Caco-2 (cell line): Measurements from ENCODE around the gene MKNK2. TPM values are rescaled to one million over a fixed set of nuclear protein-coding genes. Genes with fewer than 3 reads are reported as not detected.
"Not testable (repeated sequence)": the region's sequence is repeated elsewhere in the genome, so short reads cannot be mapped to it uniquely, and the experiment has no call there.

Experiments
- BruUV-seq: library from RNA; stranded (reverse); fragments of 400-500 nt; replicated peaks from 2 replicates; lab custom pipeline; 2021; lab: Mats Ljungman, UMichigan
- CTCF ChIA-PET: fragments of 300-600 bp; sonication (Branson Sonifier 250); formaldehyde crosslinking; loops from one replicate; lab custom pipeline; 2022; ENCODE audit warnings: antibody characterized with exemption; lab: Charles Lee
- POLR2A ChIA-PET: fragments of 300-600 bp; sonication (Branson Sonifier 250); formaldehyde crosslinking; loops from one replicate; lab custom pipeline; 2022; ENCODE audit warnings: antibody characterized with exemption; lab: Charles Lee
- DNase-seq, 2 experiments: peaks; one replicate each; pipeline versions ENCODE4 v3.0.0 to v3.0.0-alpha.2; 2020 to 2022
- H3K27me3 ChIP-seq: replicated peaks from 2 replicates; pipeline ENCODE4 v1.6.0; 2011; ENCODE audit warnings: low read length; ENCODE audit not compliant: control insufficient read depth, insufficient read depth
- H3K36me3 ChIP-seq: 2 replicates; pipeline ENCODE4 v1.5.1; 2011; ENCODE audit warnings: low read length; ENCODE audit not compliant: control insufficient read depth, insufficient read depth
- H3K4me1 ChIP-seq: fragments of 250-450 bp; sonication (Bioruptor Pico); 2 replicates; pipeline ENCODE4 v1.5.1; 2020; ENCODE audit warnings: mild to moderate bottlenecking
- H3K4me3 ChIP-seq: 2 replicates; pipeline ENCODE4 v1.5.1; 2011; ENCODE audit warnings: low read depth, mild to moderate bottlenecking, control low read depth, low read length
- H3K9me3 ChIP-seq: fragments of 250-450 bp; sonication (Bioruptor Pico); 2 replicates; pipeline ENCODE4 v1.5.1; 2020; ENCODE audit warnings: mild to moderate bottlenecking, moderate library complexity
- H3K27ac Mint-ChIP-seq: one replicate; pipeline ENCODE4 v1.8.0; 2022; ENCODE audit warnings: mixed read lengths; ENCODE audit not compliant: unreplicated experiment
- H3K27me3 Mint-ChIP-seq: one replicate; pipeline ENCODE4 v1.8.0; 2022; ENCODE audit warnings: mixed read lengths; ENCODE audit not compliant: insufficient read depth, unreplicated experiment
- H3K36me3 Mint-ChIP-seq: one replicate; pipeline ENCODE4 v1.8.0; 2022; ENCODE audit warnings: mild to moderate bottlenecking, mixed read lengths; ENCODE audit not compliant: insufficient read depth, unreplicated experiment
- H3K4me1 Mint-ChIP-seq: one replicate; pipeline ENCODE4 v1.8.0; 2022; ENCODE audit warnings: low read depth, mixed read lengths; ENCODE audit not compliant: unreplicated experiment
- H3K4me3 Mint-ChIP-seq: one replicate; pipeline ENCODE4 v1.8.0; 2022; ENCODE audit warnings: mild to moderate bottlenecking, moderate library complexity, mixed read lengths; ENCODE audit not compliant: unreplicated experiment
- H3K9me3 Mint-ChIP-seq: one replicate; pipeline ENCODE4 v1.8.0; 2022; ENCODE audit warnings: mixed read lengths; ENCODE audit not compliant: unreplicated experiment
- intact Hi-C: fragments of 100-400 bp; cut with micrococcal nuclease; formaldehyde crosslinking; loops from one replicate; pipeline ENCODE4 v1.10.0; 2022; ENCODE audit not compliant: unreplicated experiment
- total RNA-seq: library from RNA; stranded (reverse); gene quantifications from 2 replicates; pipeline ENCODE4 v1.2.3, GENCODE V29; 2022
- TF ChIP-seq, protein P1 (sequence below), 2 experiments: fragments of 200-600 bp in 1 of 2; IDR thresholded peaks; 1 replicate in 1 of 2; 2 replicates in 1 of 2; pipeline versions ENCODE4 v1.5.1 to v1.8.0; 2011 to 2022; ENCODE audit warnings: antibody characterized with exemption in 1 of 2, control low read depth in 1 of 2, inconsistent platforms in 1 of 2, low read depth in 1 of 2, low read length in 1 of 2, mild to moderate bottlenecking in 1 of 2, moderate library complexity in 1 of 2; ENCODE audit not compliant: insufficient read depth in 1 of 2, severe bottlenecking in 1 of 2, unreplicated experiment in 1 of 2

Gene MKNK2
- total RNA-seq, 1 experiment from 2014 or later, result 162 TPM

DNA sequence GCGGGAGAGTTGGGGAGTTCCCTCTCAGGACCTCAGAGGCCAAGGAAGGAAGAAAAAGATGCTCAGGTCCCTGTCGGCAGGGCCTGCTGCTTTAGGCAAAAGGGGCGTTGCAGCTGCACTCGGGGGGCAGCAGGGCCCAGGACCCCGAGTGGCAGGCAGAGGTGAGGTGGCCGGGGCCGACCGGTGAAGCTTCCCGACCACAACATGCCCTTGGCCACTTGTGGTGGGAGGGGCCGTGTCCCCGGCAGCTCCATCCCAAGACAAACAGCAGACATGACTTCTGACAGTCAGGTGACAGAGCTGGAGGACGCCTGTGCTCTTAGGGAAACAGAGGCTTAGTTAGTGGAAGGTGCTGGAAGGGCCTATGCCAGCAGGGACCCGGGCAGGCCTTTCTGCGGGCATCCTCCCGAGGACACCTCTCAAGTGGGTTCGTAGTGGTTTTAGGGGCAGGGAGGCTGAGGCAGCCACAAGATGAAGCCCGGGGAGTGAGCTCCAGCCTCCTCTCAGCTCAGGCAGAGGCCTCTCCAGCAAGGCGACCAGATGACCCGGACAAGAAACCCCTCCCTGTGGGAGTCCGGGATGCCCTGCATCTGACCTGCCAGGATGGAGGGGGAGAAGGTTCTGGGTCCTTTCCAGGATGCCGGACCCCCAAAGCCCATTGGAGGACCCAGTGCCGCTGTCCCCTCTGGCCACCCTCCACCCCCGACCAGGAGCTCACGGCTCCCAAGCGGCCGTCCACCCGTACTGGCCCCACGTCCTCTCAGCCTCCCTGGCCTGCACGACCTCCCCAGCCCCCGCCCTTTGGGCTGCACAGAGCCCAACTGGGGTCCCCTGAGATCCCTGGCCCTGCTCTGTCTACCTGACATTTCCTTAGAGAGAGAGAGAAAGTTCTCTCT lies 59.8 kb downstream of the MKNK2 start:
- Mint-ChIP-seq H3K36me3 (peaks cover 61% of the 10 kb centered on the region), H3K27me3 (no peaks in the 10 kb centered on the region), H3K4me3 (no peak overlapping the region), H3K9me3 (no peaks in the 10 kb centered on the region), H3K27ac (peak overlapping the region; percentile 30), H3K4me1 (no peaks in the 10 kb centered on the region)
- intact Hi-C loops, result no loop called here
- Histone ChIP-seq H3K9me3 (no peaks in the 10 kb centered on the region), H3K27me3 (no peaks in the 10 kb centered on the region), H3K4me3 (no peak overlapping the region), H3K36me3 (peaks cover 2% of the 10 kb centered on the region; the same call in 1 of the 2 replicates), H3K4me1 (no peaks in the 10 kb centered on the region)
- no TSS peak for BruUV-seq
- TF ChIP-seq, protein P1, sequence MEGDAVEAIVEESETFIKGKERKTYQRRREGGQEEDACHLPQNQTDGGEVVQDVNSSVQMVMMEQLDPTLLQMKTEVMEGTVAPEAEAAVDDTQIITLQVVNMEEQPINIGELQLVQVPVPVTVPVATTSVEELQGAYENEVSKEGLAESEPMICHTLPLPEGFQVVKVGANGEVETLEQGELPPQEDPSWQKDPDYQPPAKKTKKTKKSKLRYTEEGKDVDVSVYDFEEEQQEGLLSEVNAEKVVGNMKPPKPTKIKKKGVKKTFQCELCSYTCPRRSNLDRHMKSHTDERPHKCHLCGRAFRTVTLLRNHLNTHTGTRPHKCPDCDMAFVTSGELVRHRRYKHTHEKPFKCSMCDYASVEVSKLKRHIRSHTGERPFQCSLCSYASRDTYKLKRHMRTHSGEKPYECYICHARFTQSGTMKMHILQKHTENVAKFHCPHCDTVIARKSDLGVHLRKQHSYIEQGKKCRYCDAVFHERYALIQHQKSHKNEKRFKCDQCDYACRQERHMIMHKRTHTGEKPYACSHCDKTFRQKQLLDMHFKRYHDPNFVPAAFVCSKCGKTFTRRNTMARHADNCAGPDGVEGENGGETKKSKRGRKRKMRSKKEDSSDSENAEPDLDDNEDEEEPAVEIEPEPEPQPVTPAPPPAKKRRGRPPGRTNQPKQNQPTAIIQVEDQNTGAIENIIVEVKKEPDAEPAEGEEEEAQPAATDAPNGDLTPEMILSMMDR (IDR thresholded peaks at IDR 0.05; ENCODE audit: insufficient read depth in 1 of 2, low read depth in 1 of 2, low read length in 1 of 2, severe bottlenecking in 1 of 2, unreplicated experiment in 1 of 2), result no peak
- ChIA-PET POLR2A (no interaction called here), CTCF (interaction anchor here (0.6 kb wide), 1 partner anchor 11 kb away, joined by 4 read pairs; no protein-coding TSS in a partner anchor)
- DNase-seq, result no peak

DNA sequence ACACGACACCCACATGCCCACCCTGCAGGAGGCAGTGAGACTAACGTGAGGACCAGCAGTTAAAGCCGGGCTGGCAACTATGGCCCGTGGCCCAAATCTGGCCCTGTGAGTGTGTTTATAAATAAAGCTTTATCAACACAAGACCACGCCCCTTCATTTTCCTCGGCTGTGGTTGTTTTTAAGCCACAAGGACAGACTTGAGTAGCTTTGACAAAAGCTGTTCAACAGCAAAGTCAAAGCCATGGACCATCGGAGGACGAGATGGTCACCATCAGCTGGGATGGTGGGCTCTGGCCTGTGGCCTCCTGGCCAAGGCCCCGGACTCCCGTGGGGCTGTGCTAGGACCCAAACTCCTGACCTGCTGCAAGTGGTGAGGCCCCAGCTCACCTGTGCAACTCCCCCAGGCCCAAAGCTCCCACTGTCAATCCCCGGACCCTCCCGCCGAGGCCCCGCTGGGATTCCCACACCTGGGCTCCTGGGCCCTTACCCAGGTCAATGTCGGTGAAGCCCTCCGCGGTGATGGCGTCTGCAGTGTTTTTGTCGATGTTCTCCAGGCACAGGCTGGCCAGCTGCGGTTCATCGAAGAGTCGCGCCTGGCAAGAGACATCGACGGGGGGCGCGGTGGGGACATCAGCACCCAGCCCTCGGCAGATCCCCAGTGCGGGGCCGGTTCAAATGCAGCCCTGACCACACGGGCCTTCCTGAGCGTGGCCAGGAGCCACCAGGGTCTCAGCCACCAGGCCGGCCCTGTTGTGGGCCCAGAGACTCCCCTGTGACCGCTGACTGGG lies 60.6 kb downstream of the MKNK2 start:
- BruUV-seq, result no TSS peak
- DNase-seq, result no peak
- Mint-ChIP-seq H3K27me3 (no peaks in the 10 kb centered on the region), H3K4me3 (no peak overlapping the region), H3K9me3 (no peaks in the 10 kb centered on the region), H3K27ac (no peak overlapping the region), H3K36me3 (peaks cover 64% of the 10 kb centered on the region), H3K4me1 (no peaks in the 10 kb centered on the region)
- POLR2A ChIA-PET, result no interaction called here
- Histone ChIP-seq H3K27me3 (no peaks in the 10 kb centered on the region), H3K4me1 (no peaks in the 10 kb centered on the region), H3K36me3 (peaks cover 2% of the 10 kb centered on the region), H3K9me3 (no peaks in the 10 kb centered on the region), H3K4me3 (no peak overlapping the region)
- intact Hi-C loops, result no loop called here
- TF ChIP-seq, protein P1 (IDR thresholded peaks at IDR 0.05; ENCODE audit: insufficient read depth in 1 of 2, low read depth in 1 of 2, low read length in 1 of 2, severe bottlenecking in 1 of 2, unreplicated experiment in 1 of 2), result no peak
- CTCF ChIA-PET, result interaction anchor here (0.6 kb wide), 1 partner anchor 12 kb away, joined by 4 read pairs; no protein-coding TSS in a partner anchor

DNA sequence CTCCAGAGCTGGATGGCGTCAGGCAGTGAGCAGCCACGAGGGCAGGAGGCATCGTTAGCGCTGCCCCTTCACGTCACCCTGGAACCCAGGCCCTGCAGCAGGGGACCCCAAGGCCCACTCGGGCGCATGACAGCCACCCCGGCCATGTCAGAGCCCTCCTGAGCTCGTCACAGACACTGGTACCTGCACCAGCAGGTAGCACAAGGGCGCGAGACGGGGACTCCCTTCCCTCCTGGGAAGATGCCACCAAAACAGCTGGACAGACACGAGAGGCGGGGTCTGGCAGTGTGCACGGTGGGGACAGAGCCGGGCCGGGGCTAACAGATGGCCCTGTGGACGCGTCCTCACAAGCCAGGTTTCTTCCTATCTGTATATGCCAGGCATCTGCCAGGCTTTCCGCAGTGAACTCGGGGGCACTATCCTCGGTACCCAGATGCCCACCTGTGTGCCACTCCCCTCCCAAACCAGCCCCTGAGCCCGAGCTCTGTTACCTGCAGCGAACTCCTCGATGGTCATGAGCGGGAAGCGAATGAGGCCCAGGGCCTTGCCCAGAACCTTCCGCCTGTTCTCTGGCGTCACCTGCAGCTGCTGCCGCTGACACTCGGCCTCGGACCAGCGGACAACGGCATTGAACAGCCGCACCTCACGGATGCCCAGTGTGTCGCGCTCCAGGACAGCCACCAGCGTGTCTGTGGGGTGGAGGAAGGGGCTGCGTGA lies 61.4 kb downstream of the MKNK2 start:
- Mint-ChIP-seq H3K4me1 (no peaks in the 10 kb centered on the region), H3K36me3 (peaks cover 71% of the 10 kb centered on the region), H3K4me3 (no peak overlapping the region), H3K9me3 (no peaks in the 10 kb centered on the region), H3K27me3 (no peaks in the 10 kb centered on the region), H3K27ac (no peak overlapping the region)
- Histone ChIP-seq H3K36me3 (peaks cover 2% of the 10 kb centered on the region), H3K9me3 (no peaks in the 10 kb centered on the region), H3K4me3 (no peak overlapping the region), H3K4me1 (no peaks in the 10 kb centered on the region), H3K27me3 (no peaks in the 10 kb centered on the region)
- POLR2A ChIA-PET, result interaction anchor here (0.6 kb wide), 1 partner anchor 26 kb away, joined by 3 read pairs; no protein-coding TSS in a partner anchor
- no TSS peak for BruUV-seq
- CTCF ChIA-PET, result no interaction called here
- intact Hi-C loops, result no loop called here
- TF ChIP-seq, protein P1 (IDR thresholded peaks at IDR 0.05; ENCODE audit: insufficient read depth in 1 of 2, low read depth in 1 of 2, low read length in 1 of 2, severe bottlenecking in 1 of 2, unreplicated experiment in 1 of 2), result no peak
- no peak for DNase-seq

DNA sequence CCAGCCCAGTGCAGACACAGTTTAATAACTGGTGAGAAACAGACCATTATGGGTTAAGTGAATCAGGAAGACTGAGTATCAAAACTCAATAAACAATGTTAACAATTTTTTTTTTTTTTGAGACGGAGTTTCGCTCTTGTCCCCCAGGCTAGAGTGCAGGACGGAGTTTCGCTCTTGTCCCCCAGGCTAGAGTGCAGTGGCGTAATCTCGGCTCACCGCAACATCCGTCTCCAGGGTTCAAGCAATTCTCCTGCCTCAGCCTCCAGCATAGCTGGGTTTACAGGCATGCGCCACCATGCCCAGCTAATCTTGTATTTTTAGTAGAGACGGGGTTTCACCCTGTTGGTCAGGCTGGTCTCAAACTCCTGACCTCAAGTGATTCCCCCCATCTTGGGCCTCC lies 62.6 kb downstream of the MKNK2 start:
- CTCF ChIA-PET, BruUV-seq, H3K4me1 Mint-ChIP-seq, DNase-seq, H3K4me3 ChIP-seq, H3K9me3 ChIP-seq, intact Hi-C loops, H3K27me3 ChIP-seq, H3K27me3 Mint-ChIP-seq, H3K4me3 Mint-ChIP-seq, H3K9me3 Mint-ChIP-seq, H3K27ac Mint-ChIP-seq, POLR2A ChIA-PET, H3K4me1 ChIP-seq, H3K36me3 ChIP-seq: not testable (repeated sequence)
- peaks cover 79% of the 10 kb centered on the region for H3K36me3 Mint-ChIP-seq
